SK-N-SH (cell line): ENCODE results near the gene ADRA2B. TPM values are rescaled to one million over a fixed set of nuclear protein-coding genes. Genes with fewer than 3 reads are reported as not detected.

ENCODE experiments used
- CTCF ChIA-PET: fragments of 300-600, 350-600 bp; formaldehyde crosslinking; extraction: SDS; loops from one replicate; lab custom pipeline; 2021; lab: Yijun Ruan, JAX
- POLR2A ChIA-PET: fragments of 350-600 bp; sonication (Branson Sonifier 250); formaldehyde crosslinking; extraction: SDS; loops from one replicate; lab custom pipeline; 2020; ENCODE audit warnings: antibody characterized with exemption, inconsistent platforms; lab: Yijun Ruan, JAX
- DNase-seq: peaks from one replicate; pipeline ENCODE4 v3.0.0; 2012
- H2AFZ ChIP-seq: fragments of 200-600 bp; sonication (generic); 2 replicates; pipeline ENCODE4 v1.8.1; 2016; ENCODE audit warnings: antibody characterized with exemption, mild to moderate bottlenecking, low read depth
- H3F3A ChIP-seq: fragments of 200-600 bp; sonication (generic); replicated peaks from 2 replicates; pipeline ENCODE3; 2016; ENCODE audit warnings: antibody characterized with exemption, mild to moderate bottlenecking; ENCODE audit not compliant: insufficient read depth
- H3K27ac ChIP-seq, 2 experiments: fragments of 200-500 bp in 1 of 2; fragments of 200-600 bp in 1 of 2; sonication (Bioruptor generic) in 1 of 2; sonication (generic), shearing (Covaris generic) in 1 of 2; 2 replicates each; pipeline versions ENCODE4 v1.5.1 to v1.6.1; 2014 to 2016; ENCODE audit warnings: low read depth in 2 of 2, inconsistent platforms in 1 of 2, low read length in 1 of 2, mild to moderate bottlenecking in 1 of 2, mixed read lengths in 1 of 2
- H3K27me3 ChIP-seq: fragments of 200-600 bp; sonication (generic), shearing (Covaris generic); 2 replicates; pipeline ENCODE4 v1.6.1; 2016; ENCODE audit warnings: mixed run types; ENCODE audit not compliant: insufficient read depth
- H3K36me3 ChIP-seq, 2 experiments: fragments of 200-500 bp in 1 of 2; fragments of 200-600 bp in 1 of 2; sonication (Bioruptor generic) in 1 of 2; sonication (generic) in 1 of 2; replicated peaks in 1 of 2; 2 replicates each; pipeline versions ENCODE3 to v1.5.1; 2014 to 2016; ENCODE audit warnings: low read length in 1 of 2, mild to moderate bottlenecking in 1 of 2; ENCODE audit not compliant: insufficient read depth in 2 of 2, control insufficient read depth in 1 of 2
- H3K4me1 ChIP-seq, 2 experiments: fragments of 200-500 bp in 1 of 2; fragments of 200-600 bp in 1 of 2; sonication (Bioruptor generic) in 1 of 2; sonication (generic), shearing (Covaris generic) in 1 of 2; 2 replicates each; pipeline versions ENCODE4 v1.5.1 to v1.6.1; 2014 to 2016; ENCODE audit warnings: low read depth in 1 of 2, low read length in 1 of 2, mixed run types in 1 of 2; ENCODE audit not compliant: insufficient read depth in 2 of 2, control insufficient read depth in 1 of 2
- H3K4me2 ChIP-seq: fragments of 200-600 bp; sonication (generic), shearing (Covaris generic); 2 replicates; pipeline ENCODE4 v1.6.1; 2017; ENCODE audit warnings: mixed run types
- H3K4me3 ChIP-seq, 2 experiments: fragments of 200-500 bp in 1 of 2; fragments of 200-600 bp in 1 of 2; sonication (Bioruptor generic) in 1 of 2; sonication (generic), shearing (Covaris generic) in 1 of 2; 2 replicates each; pipeline versions ENCODE4 v1.5.1 to v1.8.1; 2014 to 2016; ENCODE audit warnings: low read depth in 2 of 2, inconsistent platforms in 1 of 2, low read length in 1 of 2, mild to moderate bottlenecking in 1 of 2, mixed read lengths in 1 of 2, moderate library complexity in 1 of 2
- H3K79me2 ChIP-seq: fragments of 200-600 bp; sonication (generic); 2 replicates; pipeline ENCODE4 v1.8.1; 2017; ENCODE audit warnings: mild to moderate bottlenecking; ENCODE audit not compliant: insufficient read depth
- H3K9ac ChIP-seq: fragments of 200-600 bp; sonication (generic); 2 replicates; pipeline ENCODE4 v1.6.1; 2017; ENCODE audit warnings: mixed run types
- H3K9me2 ChIP-seq: fragments of 200-600 bp; sonication (generic); 2 replicates; pipeline ENCODE4 v1.6.1; 2017; ENCODE audit warnings: mixed run types
- H3K9me3 ChIP-seq: fragments of 200-600 bp; sonication (generic); 2 replicates; pipeline ENCODE4 v1.6.1; 2017; ENCODE audit warnings: mixed run types, mild to moderate bottlenecking, moderate library complexity
- H4K20me1 ChIP-seq: fragments of 200-600 bp; sonication (generic); 2 replicates; pipeline ENCODE4 v1.6.1; 2017; ENCODE audit warnings: mild to moderate bottlenecking, mixed run types; ENCODE audit not compliant: insufficient read depth
- ELF1 ChIP-seq: IDR thresholded peaks from 2 replicates; pipeline ENCODE4 v1.4.0; 2012
- FOXM1 ChIP-seq: IDR thresholded peaks from 2 replicates; pipeline ENCODE4 v1.4.0; 2012; ENCODE audit warnings: low read depth, mild to moderate bottlenecking
- SIN3A ChIP-seq: IDR thresholded peaks from 2 replicates; pipeline ENCODE4 v1.6.1; 2012; ENCODE audit warnings: low read depth, mild to moderate bottlenecking, low read length, moderate library complexity, borderline replicate concordance
- TAF1 ChIP-seq: IDR thresholded peaks from 2 replicates; pipeline ENCODE4 v1.6.1; 2012; ENCODE audit warnings: low read depth, mild to moderate bottlenecking, low read length, moderate library complexity, borderline replicate concordance
- WGBS: methylation state at CpG from one replicate; pipeline ENCODE4 v1.1.6; 2017; ENCODE audit warnings: low lambda C conversion rate; 5-methylcytosine and 5-hydroxymethylcytosine counted together
- polyA plus RNA-seq, 3 experiments: library from polyadenylated mRNA; depleted of rRNA; stranded (reverse); fragments of >200 nt; gene quantifications; 2 replicates each; pipeline ENCODE4 v1.2.3, GENCODE V29; 2012
- TF ChIP-seq, protein P1 (sequence below): fragments of 150-350 bp; IDR thresholded peaks from 2 replicates; pipeline ENCODE4 v1.6.1; 2017; ENCODE audit warnings: antibody characterized with exemption, low read length, low read depth, borderline replicate concordance
- TF ChIP-seq, protein P2 (sequence below): IDR thresholded peaks from 2 replicates; pipeline ENCODE4 v1.6.1; 2012; ENCODE audit warnings: mild to moderate bottlenecking, low read depth, low read length, moderate library complexity
- TF ChIP-seq, protein P3 (sequence below): IDR thresholded peaks from 2 replicates; pipeline ENCODE4 v1.4.0; 2012; ENCODE audit warnings: low read depth, borderline replicate concordance
- TF ChIP-seq, protein P4 (sequence below): fragments of 200-600 bp; sonication (generic); IDR thresholded peaks from 2 replicates; pipeline ENCODE4 v1.6.1; 2017; ENCODE audit warnings: antibody characterized with exemption, mild to moderate bottlenecking, moderate library complexity

ADRA2B gene
- polyA plus RNA-seq, 1 of the 3 experiments (the other 2 are of a cell fraction) = not detected

DNA sequence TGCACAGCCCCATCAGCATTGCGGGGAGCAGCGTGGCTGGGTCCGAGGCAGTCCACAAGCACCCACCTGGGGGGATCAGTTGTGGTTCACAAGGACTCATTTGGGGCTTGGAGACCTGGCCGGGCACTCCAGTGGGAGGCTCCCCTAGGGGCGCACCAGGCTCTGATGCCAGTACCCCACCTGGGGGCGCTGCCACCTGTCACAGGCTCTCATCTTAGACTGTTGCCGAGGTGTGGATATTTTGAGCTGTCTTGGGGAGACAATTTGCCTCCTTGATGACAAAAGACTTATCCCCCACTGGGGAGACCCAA is 3.0 kb downstream of the ADRA2B start:
- Histone ChIP-seq H3K9ac (no peak overlapping the region), H3K4me3 (no peak overlapping the region), H3F3A (no peaks in the 10 kb centered on the region), H3K4me1 (peaks cover 0 to 20% of the 10 kb centered on the region in 2 experiments; a peak in 1 of 4 replicates), H4K20me1 (no peaks in the 10 kb centered on the region), H3K36me3 (no peaks in the 10 kb centered on the region), H3K79me2 (no peaks in the 10 kb centered on the region), H3K4me2 (no peak overlapping the region), H3K27me3 (no peaks in the 10 kb centered on the region), H3K9me3 (no peaks in the 10 kb centered on the region), H3K9me2 (no peaks in the 10 kb centered on the region), H2AFZ (no peak overlapping the region), H3K27ac (no peak overlapping the region)
- TF ChIP-seq, protein P1, sequence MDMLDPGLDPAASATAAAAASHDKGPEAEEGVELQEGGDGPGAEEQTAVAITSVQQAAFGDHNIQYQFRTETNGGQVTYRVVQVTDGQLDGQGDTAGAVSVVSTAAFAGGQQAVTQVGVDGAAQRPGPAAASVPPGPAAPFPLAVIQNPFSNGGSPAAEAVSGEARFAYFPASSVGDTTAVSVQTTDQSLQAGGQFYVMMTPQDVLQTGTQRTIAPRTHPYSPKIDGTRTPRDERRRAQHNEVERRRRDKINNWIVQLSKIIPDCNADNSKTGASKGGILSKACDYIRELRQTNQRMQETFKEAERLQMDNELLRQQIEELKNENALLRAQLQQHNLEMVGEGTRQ = no peak
- TF ChIP-seq, protein P2, sequence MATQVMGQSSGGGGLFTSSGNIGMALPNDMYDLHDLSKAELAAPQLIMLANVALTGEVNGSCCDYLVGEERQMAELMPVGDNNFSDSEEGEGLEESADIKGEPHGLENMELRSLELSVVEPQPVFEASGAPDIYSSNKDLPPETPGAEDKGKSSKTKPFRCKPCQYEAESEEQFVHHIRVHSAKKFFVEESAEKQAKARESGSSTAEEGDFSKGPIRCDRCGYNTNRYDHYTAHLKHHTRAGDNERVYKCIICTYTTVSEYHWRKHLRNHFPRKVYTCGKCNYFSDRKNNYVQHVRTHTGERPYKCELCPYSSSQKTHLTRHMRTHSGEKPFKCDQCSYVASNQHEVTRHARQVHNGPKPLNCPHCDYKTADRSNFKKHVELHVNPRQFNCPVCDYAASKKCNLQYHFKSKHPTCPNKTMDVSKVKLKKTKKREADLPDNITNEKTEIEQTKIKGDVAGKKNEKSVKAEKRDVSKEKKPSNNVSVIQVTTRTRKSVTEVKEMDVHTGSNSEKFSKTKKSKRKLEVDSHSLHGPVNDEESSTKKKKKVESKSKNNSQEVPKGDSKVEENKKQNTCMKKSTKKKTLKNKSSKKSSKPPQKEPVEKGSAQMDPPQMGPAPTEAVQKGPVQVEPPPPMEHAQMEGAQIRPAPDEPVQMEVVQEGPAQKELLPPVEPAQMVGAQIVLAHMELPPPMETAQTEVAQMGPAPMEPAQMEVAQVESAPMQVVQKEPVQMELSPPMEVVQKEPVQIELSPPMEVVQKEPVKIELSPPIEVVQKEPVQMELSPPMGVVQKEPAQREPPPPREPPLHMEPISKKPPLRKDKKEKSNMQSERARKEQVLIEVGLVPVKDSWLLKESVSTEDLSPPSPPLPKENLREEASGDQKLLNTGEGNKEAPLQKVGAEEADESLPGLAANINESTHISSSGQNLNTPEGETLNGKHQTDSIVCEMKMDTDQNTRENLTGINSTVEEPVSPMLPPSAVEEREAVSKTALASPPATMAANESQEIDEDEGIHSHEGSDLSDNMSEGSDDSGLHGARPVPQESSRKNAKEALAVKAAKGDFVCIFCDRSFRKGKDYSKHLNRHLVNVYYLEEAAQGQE = no peak
- TF ChIP-seq TAF1 = no peak
- TF ChIP-seq, protein P3, sequence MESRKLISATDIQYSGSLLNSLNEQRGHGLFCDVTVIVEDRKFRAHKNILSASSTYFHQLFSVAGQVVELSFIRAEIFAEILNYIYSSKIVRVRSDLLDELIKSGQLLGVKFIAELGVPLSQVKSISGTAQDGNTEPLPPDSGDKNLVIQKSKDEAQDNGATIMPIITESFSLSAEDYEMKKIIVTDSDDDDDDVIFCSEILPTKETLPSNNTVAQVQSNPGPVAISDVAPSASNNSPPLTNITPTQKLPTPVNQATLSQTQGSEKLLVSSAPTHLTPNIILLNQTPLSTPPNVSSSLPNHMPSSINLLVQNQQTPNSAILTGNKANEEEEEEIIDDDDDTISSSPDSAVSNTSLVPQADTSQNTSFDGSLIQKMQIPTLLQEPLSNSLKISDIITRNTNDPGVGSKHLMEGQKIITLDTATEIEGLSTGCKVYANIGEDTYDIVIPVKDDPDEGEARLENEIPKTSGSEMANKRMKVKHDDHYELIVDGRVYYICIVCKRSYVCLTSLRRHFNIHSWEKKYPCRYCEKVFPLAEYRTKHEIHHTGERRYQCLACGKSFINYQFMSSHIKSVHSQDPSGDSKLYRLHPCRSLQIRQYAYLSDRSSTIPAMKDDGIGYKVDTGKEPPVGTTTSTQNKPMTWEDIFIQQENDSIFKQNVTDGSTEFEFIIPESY = no peak
- no peak for TF ChIP-seq SIN3A
- TF ChIP-seq, protein P4, sequence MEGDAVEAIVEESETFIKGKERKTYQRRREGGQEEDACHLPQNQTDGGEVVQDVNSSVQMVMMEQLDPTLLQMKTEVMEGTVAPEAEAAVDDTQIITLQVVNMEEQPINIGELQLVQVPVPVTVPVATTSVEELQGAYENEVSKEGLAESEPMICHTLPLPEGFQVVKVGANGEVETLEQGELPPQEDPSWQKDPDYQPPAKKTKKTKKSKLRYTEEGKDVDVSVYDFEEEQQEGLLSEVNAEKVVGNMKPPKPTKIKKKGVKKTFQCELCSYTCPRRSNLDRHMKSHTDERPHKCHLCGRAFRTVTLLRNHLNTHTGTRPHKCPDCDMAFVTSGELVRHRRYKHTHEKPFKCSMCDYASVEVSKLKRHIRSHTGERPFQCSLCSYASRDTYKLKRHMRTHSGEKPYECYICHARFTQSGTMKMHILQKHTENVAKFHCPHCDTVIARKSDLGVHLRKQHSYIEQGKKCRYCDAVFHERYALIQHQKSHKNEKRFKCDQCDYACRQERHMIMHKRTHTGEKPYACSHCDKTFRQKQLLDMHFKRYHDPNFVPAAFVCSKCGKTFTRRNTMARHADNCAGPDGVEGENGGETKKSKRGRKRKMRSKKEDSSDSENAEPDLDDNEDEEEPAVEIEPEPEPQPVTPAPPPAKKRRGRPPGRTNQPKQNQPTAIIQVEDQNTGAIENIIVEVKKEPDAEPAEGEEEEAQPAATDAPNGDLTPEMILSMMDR = no peak
- TF ChIP-seq FOXM1 = no peak
- TF ChIP-seq ELF1 = no peak
- POLR2A ChIA-PET = no interaction called here
- CTCF ChIA-PET = no interaction called here
- no peak for DNase-seq
- WGBS = 83% methylated on average over 4 of the region's 7 CpGs
